ENCODE measurements around the gene SBF2. TPM values are rescaled to one million over a fixed set of nuclear protein-coding genes. Genes with fewer than 3 reads are reported as not detected.

The SBF2 gene
- total RNA-seq, 1 experiment from 2014 or later, result 31.3 TPM

DNA sequence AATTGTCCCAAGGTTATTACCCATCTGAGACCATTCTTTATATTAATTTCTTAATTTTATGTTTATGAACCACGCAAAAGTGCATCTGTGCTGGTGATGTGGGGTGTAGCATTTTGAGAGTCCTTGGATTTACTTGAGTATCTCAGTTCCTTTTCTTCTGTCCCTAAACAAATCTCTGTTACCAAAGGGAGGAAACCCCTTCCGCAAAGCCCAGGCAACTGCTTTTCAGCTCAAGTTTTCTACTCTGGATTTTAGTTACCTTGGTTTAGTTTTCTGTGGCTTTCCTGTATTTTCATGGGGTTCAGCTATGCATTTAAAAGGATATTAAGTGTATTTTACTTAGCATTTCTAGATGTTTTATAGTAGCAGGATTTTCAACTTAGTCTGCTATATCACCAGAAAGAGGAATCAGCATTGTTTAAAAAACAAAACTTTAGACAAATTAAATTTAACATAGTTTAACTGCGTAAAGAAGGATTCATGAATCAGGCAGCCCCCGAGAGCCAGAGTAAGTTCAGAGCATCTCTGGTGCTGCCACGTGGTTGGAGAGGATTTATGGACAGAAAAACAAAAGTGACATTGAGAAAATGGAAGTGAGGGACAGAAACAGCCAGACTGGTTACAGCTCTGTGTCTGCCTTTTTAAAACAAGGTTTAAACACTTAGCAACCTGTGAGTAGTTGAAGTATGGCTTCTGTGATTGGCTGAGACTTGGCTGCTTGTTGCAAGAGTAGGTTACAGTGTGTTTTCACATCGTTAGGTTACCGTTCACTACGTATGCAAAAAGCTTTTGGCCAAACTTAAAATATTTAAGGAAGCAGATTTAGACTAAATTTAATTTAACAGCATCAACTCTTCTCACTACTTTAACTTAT lies 20.4 kb upstream of the SBF2 start:
- Histone ChIP-seq H3K9ac (ENCODE audit: low read length) (no peak overlapping the region), H4K20me1 (ENCODE audit: low read length) (no peaks in the 10 kb centered on the region), H2AFZ (ENCODE audit: low read length) (peak overlapping the region; percentile 41; the same call in 1 of the 2 replicates), H3K4me1 (ENCODE audit: insufficient read depth, low read length) (peaks cover 7% of the 10 kb centered on the region), H3K79me2 (ENCODE audit: low read length) (no peaks in the 10 kb centered on the region), H3K36me3 (ENCODE audit: low read depth, low read length) (no peaks in the 10 kb centered on the region), H3K9me2 (replicated peaks; ENCODE audit: low read length) (no peaks in the 10 kb centered on the region), H3K27me3 (ENCODE audit: low read length) (no peaks in the 10 kb centered on the region), H3K27ac (ENCODE audit: low read length) (no peak overlapping the region), H3F3A (ENCODE audit: low read length, unreplicated experiment) (no peaks in the 10 kb centered on the region), H3K4me3 (ENCODE audit: low read length) (no peak overlapping the region), H3K4me2 (ENCODE audit: low read length) (peak overlapping the region; percentile 24; the same call in 1 of the 2 replicates), H3K9me3 (ENCODE audit: low read length) (no peaks in the 10 kb centered on the region)
- DNase-seq (peak; percentile 66), ATAC-seq (peak; percentile 96)
- ChIA-PET POLR2A (ENCODE audit: unreplicated experiment) (interaction anchor here (0.6 kb wide), 2 partner anchors 10 to 302 kb away, joined by 3 to 5 read pairs; no protein-coding TSS in a partner anchor), CTCF (interaction anchor here (0.5 to 1.6 kb wide), 3 partner anchors 9 to 342 kb away, joined by 3 to 6 read pairs (median 3); no protein-coding TSS in a partner anchor)
- TF ChIP-seq EZH2 (IDR thresholded peaks at IDR 0.05; ENCODE audit: low read length, unreplicated experiment), result no peak
- TF ChIP-seq EZH2phosphoT487 (IDR thresholded peaks at IDR 0.05; ENCODE audit: borderline replicate concordance, low read length), result no peak
- TF ChIP-seq, protein P1, sequence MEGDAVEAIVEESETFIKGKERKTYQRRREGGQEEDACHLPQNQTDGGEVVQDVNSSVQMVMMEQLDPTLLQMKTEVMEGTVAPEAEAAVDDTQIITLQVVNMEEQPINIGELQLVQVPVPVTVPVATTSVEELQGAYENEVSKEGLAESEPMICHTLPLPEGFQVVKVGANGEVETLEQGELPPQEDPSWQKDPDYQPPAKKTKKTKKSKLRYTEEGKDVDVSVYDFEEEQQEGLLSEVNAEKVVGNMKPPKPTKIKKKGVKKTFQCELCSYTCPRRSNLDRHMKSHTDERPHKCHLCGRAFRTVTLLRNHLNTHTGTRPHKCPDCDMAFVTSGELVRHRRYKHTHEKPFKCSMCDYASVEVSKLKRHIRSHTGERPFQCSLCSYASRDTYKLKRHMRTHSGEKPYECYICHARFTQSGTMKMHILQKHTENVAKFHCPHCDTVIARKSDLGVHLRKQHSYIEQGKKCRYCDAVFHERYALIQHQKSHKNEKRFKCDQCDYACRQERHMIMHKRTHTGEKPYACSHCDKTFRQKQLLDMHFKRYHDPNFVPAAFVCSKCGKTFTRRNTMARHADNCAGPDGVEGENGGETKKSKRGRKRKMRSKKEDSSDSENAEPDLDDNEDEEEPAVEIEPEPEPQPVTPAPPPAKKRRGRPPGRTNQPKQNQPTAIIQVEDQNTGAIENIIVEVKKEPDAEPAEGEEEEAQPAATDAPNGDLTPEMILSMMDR (conservative IDR thresholded peaks at IDR 0.05; ENCODE audit: low read depth, low read length), result no peak
- BruUV-seq (replicated peaks), result no TSS peak
- intact Hi-C loops (cut with micrococcal nuclease), result no loop called here

DNA sequence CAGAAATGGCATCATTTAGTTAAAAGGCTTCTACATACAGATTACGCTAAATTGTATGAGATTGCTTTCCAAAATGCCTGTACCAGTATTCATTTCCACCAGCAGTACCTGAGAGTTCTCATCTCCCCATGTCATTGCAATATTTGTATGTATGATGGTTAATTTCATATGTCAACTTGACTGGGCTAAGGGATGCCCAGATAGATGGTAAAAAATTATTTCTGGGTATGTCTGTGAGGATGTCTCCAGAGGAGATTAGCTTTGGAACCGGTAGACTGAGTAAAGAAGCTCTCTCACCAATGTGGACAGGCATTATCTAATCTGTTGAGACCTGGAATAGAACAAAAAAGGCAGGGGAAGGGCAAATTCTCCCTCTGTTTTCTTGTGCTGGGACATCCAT lies 17.8 kb upstream of the SBF2 start:
- H3K36me3 ChIP-seq (ENCODE audit: low read depth, low read length), result no peaks in the 10 kb centered on the region
- H3K4me3 ChIP-seq (ENCODE audit: low read length), result no peak overlapping the region
- POLR2A ChIA-PET (ENCODE audit: unreplicated experiment), result no interaction called here
- CTCF ChIA-PET, result interaction anchor here (0.5 kb wide), 1 partner anchor 104 kb away, joined by 3 read pairs; no protein-coding TSS in a partner anchor
- ATAC-seq, result no peak
- no peaks in the 10 kb centered on the region for H3F3A ChIP-seq (ENCODE audit: low read length, unreplicated experiment)
- DNase-seq, result no peak
- H3K27me3 ChIP-seq (ENCODE audit: low read length), result no peaks in the 10 kb centered on the region
- no peak overlapping the region for H3K4me2 ChIP-seq (ENCODE audit: low read length)
- H4K20me1 ChIP-seq (ENCODE audit: low read length), result no peaks in the 10 kb centered on the region
- no peak overlapping the region for H2AFZ ChIP-seq (ENCODE audit: low read length)
- H3K9me2 ChIP-seq (replicated peaks; ENCODE audit: low read length), result no peaks in the 10 kb centered on the region
- TF ChIP-seq EZH2phosphoT487 (IDR thresholded peaks at IDR 0.05; ENCODE audit: borderline replicate concordance, low read length) (no peak), EZH2 (IDR thresholded peaks at IDR 0.05; ENCODE audit: low read length, unreplicated experiment) (no peak)
- TF ChIP-seq, protein P1 (conservative IDR thresholded peaks at IDR 0.05; ENCODE audit: low read depth, low read length), result no peak
- intact Hi-C loops (cut with micrococcal nuclease), result no loop called here
- no peak overlapping the region for H3K9ac ChIP-seq (ENCODE audit: low read length)
- H3K27ac ChIP-seq (ENCODE audit: low read length), result no peak overlapping the region
- peaks cover 2% of the 10 kb centered on the region for H3K79me2 ChIP-seq (ENCODE audit: low read length)
- no peaks in the 10 kb centered on the region for H3K9me3 ChIP-seq (ENCODE audit: low read length)
- no TSS peak for BruUV-seq (replicated peaks)
- peaks cover 21% of the 10 kb centered on the region for H3K4me1 ChIP-seq (ENCODE audit: insufficient read depth, low read length)
